H1 (cell line): ENCODE results near the gene SPATA32. TPM values are rescaled to one million over a fixed set of nuclear protein-coding genes. Genes with fewer than 3 reads are reported as not detected.

Experiments
- CTCF ChIA-PET: fragments of 300-600 bp; sonication (Branson Sonifier 250); formaldehyde crosslinking; loops from one replicate; lab custom pipeline; 2021; ENCODE audit not compliant: partially characterized antibody; lab: Charles Lee
- POLR2A ChIA-PET: fragments of 300-600 bp; sonication (Branson Sonifier 250); formaldehyde crosslinking; loops from one replicate; lab custom pipeline; 2021; ENCODE audit warnings: inconsistent platforms; ENCODE audit not compliant: partially characterized antibody; lab: Charles Lee
- DNase-seq, 2 experiments: peaks; one replicate each; pipeline versions ENCODE4 v3.0.0 to v3.0.0-alpha.2; 2010 to 2022; ENCODE audit warnings: low spot score in 2 of 2, low read depth in 1 of 2, mixed read lengths in 1 of 2
- FAIRE-seq: peaks from 2 replicates; lab custom pipeline; 2011; peaks lifted over from hg19 to GRCh38; lab: Jason Lieb, UNC
- H2AFZ ChIP-seq: 2 replicates; pipeline ENCODE4 v1.8.1; 2012; ENCODE audit warnings: low read length, inconsistent platforms
- H2AK5ac ChIP-seq: 2 replicates; pipeline ENCODE4 v1.6.1; 2013; ENCODE audit warnings: low read depth, low read length
- H2BK120ac ChIP-seq: replicated peaks from 2 replicates; pipeline ENCODE3; 2013; ENCODE audit warnings: low read depth, low read length, inconsistent platforms
- H2BK12ac ChIP-seq: 2 replicates; pipeline ENCODE4 v1.6.1; 2013; ENCODE audit warnings: low read depth, low read length
- H2BK15ac ChIP-seq: 2 replicates; pipeline ENCODE4 v1.6.1; 2013; ENCODE audit warnings: low read length
- H2BK20ac ChIP-seq: 2 replicates; pipeline ENCODE4 v1.6.1; 2013; ENCODE audit warnings: low read length
- H2BK5ac ChIP-seq: 2 replicates; pipeline ENCODE4 v1.6.1; 2013; ENCODE audit warnings: low read depth, low read length
- H3K14ac ChIP-seq: 2 replicates; pipeline ENCODE4 v1.6.1; 2013; ENCODE audit warnings: inconsistent platforms; ENCODE audit not compliant: insufficient read length
- H3K18ac ChIP-seq: 2 replicates; pipeline ENCODE4 v1.6.1; 2013; ENCODE audit warnings: low read length; ENCODE audit errors: extremely low read depth
- H3K23ac ChIP-seq: 2 replicates; pipeline ENCODE4 v1.6.1; 2013; ENCODE audit warnings: inconsistent platforms; ENCODE audit not compliant: insufficient read length
- H3K23me2 ChIP-seq: 2 replicates; pipeline ENCODE4 v1.6.1; 2013; ENCODE audit warnings: low read depth, low read length
- H3K27ac ChIP-seq: 2 replicates; pipeline ENCODE4 v1.6.1; 2011; ENCODE audit warnings: low read depth, low read length, inconsistent platforms
- H3K27me3 ChIP-seq, 4 experiments: replicated peaks in 1 of 4; 1 replicate in 1 of 4; 2 replicates in 3 of 4; pipeline versions ENCODE4 v1.6.1 to v1.8.1; 2011 to 2013; ENCODE audit warnings: low read length in 3 of 4, mild to moderate bottlenecking in 3 of 4, inconsistent platforms in 2 of 4, mixed read lengths in 2 of 4, moderate library complexity in 1 of 4; ENCODE audit not compliant: control insufficient read depth in 3 of 4, insufficient read depth in 3 of 4; ENCODE audit errors: extremely low read depth in 1 of 4
- H3K36me3 ChIP-seq, 4 experiments: 2 replicates each; pipeline versions ENCODE4 v1.6.1 to v1.8.1; 2011 to 2013; ENCODE audit warnings: mild to moderate bottlenecking in 4 of 4, low read length in 3 of 4, moderate library complexity in 2 of 4, control low read depth in 1 of 4, inconsistent platforms in 1 of 4; ENCODE audit not compliant: insufficient read depth in 4 of 4, control insufficient read depth in 2 of 4
- H3K4ac ChIP-seq: replicated peaks from 2 replicates; pipeline ENCODE3; 2013; ENCODE audit warnings: low read length, low read depth, mixed read lengths, inconsistent platforms; ENCODE audit not compliant: insufficient read length
- H3K4me1 ChIP-seq, 4 experiments: replicated peaks in 1 of 4; 1 replicate in 1 of 4; 2 replicates in 3 of 4; pipeline versions ENCODE4 v1.6.1 to v1.8.1; 2011 to 2013; ENCODE audit warnings: low read length in 3 of 4, inconsistent platforms in 2 of 4, mixed read lengths in 1 of 4; ENCODE audit not compliant: insufficient read depth in 4 of 4, control insufficient read depth in 3 of 4
- H3K4me2 ChIP-seq, 2 experiments: 2 replicates each; pipeline versions ENCODE4 v1.6.1 to v1.8.1; 2011 to 2013; ENCODE audit warnings: low read depth in 2 of 2, low read length in 2 of 2, control low read depth in 1 of 2, inconsistent platforms in 1 of 2, mild to moderate bottlenecking in 1 of 2; ENCODE audit not compliant: insufficient read depth in 1 of 2
- H3K4me3 ChIP-seq, 4 experiments: fragments of 200-600, 300-600 bp in 1 of 4; sonication (generic), shearing (Covaris generic), sonication (Bioruptor Twin) in 1 of 4; 2 replicates each; pipeline versions ENCODE4 v1.5.1 to v1.8.1; 2011 to 2016; ENCODE audit warnings: low read length in 4 of 4, low read depth in 3 of 4, control low read depth in 2 of 4, inconsistent platforms in 2 of 4, mild to moderate bottlenecking in 2 of 4, mixed read lengths in 1 of 4, moderate library complexity in 1 of 4; ENCODE audit not compliant: insufficient read depth in 2 of 4; ENCODE audit errors: extremely low read depth in 1 of 4
- H3K56ac ChIP-seq: replicated peaks from 2 replicates; pipeline ENCODE3; 2013; ENCODE audit warnings: low read depth, mild to moderate bottlenecking, mixed read lengths, low read length, inconsistent platforms; ENCODE audit not compliant: insufficient read length
- H3K79me1 ChIP-seq: 2 replicates; pipeline ENCODE4 v1.6.1; 2013; ENCODE audit warnings: low read depth, low read length, control low read depth
- H3K79me2 ChIP-seq, 2 experiments: 2 replicates each; pipeline versions ENCODE4 v1.6.1 to v1.8.1; 2012 to 2013; ENCODE audit warnings: low read length in 2 of 2, mild to moderate bottlenecking in 2 of 2, inconsistent platforms in 1 of 2; ENCODE audit not compliant: insufficient read depth in 2 of 2, control insufficient read depth in 1 of 2
- H3K9ac ChIP-seq, 4 experiments: replicated peaks in 1 of 4; 1 replicate in 1 of 4; 2 replicates in 3 of 4; pipeline versions ENCODE4 v1.6.1 to v1.8.1; 2011 to 2013; ENCODE audit warnings: low read depth in 3 of 4, low read length in 3 of 4, control low read depth in 2 of 4, mild to moderate bottlenecking in 2 of 4, moderate library complexity in 2 of 4, inconsistent platforms in 1 of 4; ENCODE audit errors: extremely low read depth in 1 of 4
- H3K9me3 ChIP-seq, 2 experiments: 2 replicates each; pipeline versions ENCODE4 v1.6.1 to v1.8.1; 2012 to 2013; ENCODE audit warnings: mild to moderate bottlenecking in 2 of 2, moderate library complexity in 2 of 2, control low read depth in 1 of 2, inconsistent platforms in 1 of 2, low read depth in 1 of 2, low read length in 1 of 2, mixed read lengths in 1 of 2; ENCODE audit not compliant: insufficient read depth in 2 of 2
- H4K20me1 ChIP-seq, 2 experiments: replicated peaks in 1 of 2; 2 replicates each; pipeline versions ENCODE3 to v1.8.1; 2011 to 2013; ENCODE audit warnings: inconsistent platforms in 2 of 2, low read length in 2 of 2, mild to moderate bottlenecking in 1 of 2; ENCODE audit not compliant: insufficient read depth in 2 of 2, control insufficient read depth in 1 of 2
- H4K5ac ChIP-seq: 2 replicates; pipeline ENCODE4 v1.6.1; 2013; ENCODE audit warnings: low read length, low read depth, mixed read lengths, inconsistent platforms; ENCODE audit not compliant: insufficient read length
- H4K8ac ChIP-seq: 2 replicates; pipeline ENCODE4 v1.8.0; 2013; ENCODE audit warnings: mild to moderate bottlenecking, moderate library complexity, low read length, inconsistent platforms; ENCODE audit not compliant: insufficient read depth; ENCODE audit errors: extremely low read depth
- H4K91ac ChIP-seq: replicated peaks from 2 replicates; pipeline ENCODE3; 2013; ENCODE audit warnings: low read length, mixed read lengths, inconsistent platforms; ENCODE audit not compliant: insufficient read length
- WGBS, 2 experiments: shearing (Covaris generic) in 1 of 2; methylation state at CpG; one replicate each; pipeline versions ENCODE4 v1.1.6 to v1.1.7; 2013 to 2015; ENCODE audit warnings: low lambda C conversion rate in 2 of 2, mixed read lengths in 2 of 2, inconsistent platforms in 1 of 2, low coverage in 1 of 2, missing lambda C conversion rate in 1 of 2; ENCODE audit not compliant: insufficient replicate concordance in 2 of 2, insufficient coverage in 1 of 2, insufficient read length in 1 of 2; ENCODE audit errors: extremely low coverage in 1 of 2, missing lambda C conversion rate in 1 of 2; 5-methylcytosine and 5-hydroxymethylcytosine counted together
- polyA plus RNA-seq, 7 experiments: library from polyadenylated mRNA; depleted of rRNA in 3 of 7; stranded (reverse) in 5 of 7; unstranded in 2 of 7; fragments of >200 nt in 5 of 7; fragments of 200-250 nt in 2 of 7; gene quantifications; 1 replicate in 5 of 7; 2 replicates in 1 of 7; 4 replicates in 1 of 7; pipeline versions ENCODE4 v1.2.1 to v1.2.3, GENCODE V29; 2011 to 2013; ENCODE audit warnings: missing spikeins in 2 of 7, mixed read lengths in 2 of 7
- total RNA-seq: library from RNA; stranded (reverse); fragmentation: NEBNext Ultra II Directional; extraction: Animal tissue kit (Norgen Biotek cat#: 25700); gene quantifications from 2 replicates; pipeline ENCODE4 v1.2.1, GENCODE V29; 2021

The SPATA32 gene
- total and polyA plus RNA-seq, 2 of the 8 experiments (the other 6 are each of a cell fraction or from before 2014, with no cell fraction given), result 0.24 TPM; not detected in 1

- Histone ChIP-seq H2BK120ac (no peak overlapping the region), H3K4ac (no peak overlapping the region), H3K56ac (no peak overlapping the region), H2BK20ac (no peak overlapping the region; the same call in 1 of the 2 replicates), H2BK12ac (no peak overlapping the region), H4K91ac (no peak overlapping the region), H3K9me3 (no peaks in the 10 kb centered on the region), H3K27ac (no peak overlapping the region), H3K4me2 (no peak overlapping the region), H3K14ac (no peak overlapping the region), H4K5ac (no peak overlapping the region), H3K79me2 (no peaks in the 10 kb centered on the region), H3K23me2 (peaks cover 7% of the 10 kb centered on the region; the same call in 1 of the 2 replicates), H3K9ac (no peak overlapping the region), H2AK5ac (no peak overlapping the region), H4K8ac (no peak overlapping the region; the same call in 1 of the 2 replicates), H3K36me3 (no peaks in the 10 kb centered on the region), H3K27me3 (peaks cover 15 to 42% (median 35%) of the 10 kb centered on the region in 4 experiments), H3K4me3 (no peak overlapping the region), H3K79me1 (no peaks in the 10 kb centered on the region), H3K18ac (no peak overlapping the region), H4K20me1 (no peaks in the 10 kb centered on the region), H3K4me1 (peaks cover 0 to 9% (median 3%) of the 10 kb centered on the region in 4 experiments; a peak in 3 of 7 replicates), H2AFZ (no peak overlapping the region), H3K23ac (no peak overlapping the region), H2BK15ac (peak overlapping the region; percentile 95; the same call in 1 of the 2 replicates), H2BK5ac (no peak overlapping the region)
- WGBS, 2 experiments, result 28% methylated on average over 12 of the region's 12 CpGs; no CpG with 5 or more reads in 1 of the 2 experiments
- FAIRE-seq (peak; percentile 97), DNase-seq (peak in 1 of 2 experiments; percentile 99)
- ChIA-PET CTCF (interaction anchor here (0.7 to 9.3 kb wide), 47 partner anchors 9 to 214 kb away, joined by 3 to 282 read pairs (median 6); partner anchors contain the start of genes ACBD4, HEXIM1 and HEXIM2), POLR2A (interaction anchor here (0.6 to 6.5 kb wide), 8 partner anchors 13 to 210 kb away, joined by 3 to 54 read pairs (median 4); partner anchors contain the start of genes HEXIM1 and HEXIM2)
Observed at GRCh38 chr17:45218895-45219661, 42.8 kb downstream of the SPATA32 start.
